Fibroblast of skin of left quadriceps (primary cell): ENCODE data around the gene MYOD1.

Experiments
- DNase-seq, 2 experiments: peaks; one replicate each; pipeline ENCODE4 v3.0.0-alpha.2; 2013; ENCODE audit warnings: low read depth in 2 of 2

MYOD1 gene

GRCh38 chr11:17771415-17771814 lies 52.0 kb downstream of the MYOD1 start:
- DNase-seq: no peak
